ENCODE data around the gene MVK. TPM values are rescaled to one million over a fixed set of nuclear protein-coding genes. Genes with fewer than 3 reads are reported as not detected.

The MVK gene
- polyA plus RNA-seq, 4 donors: 15.1 to 36.4 (median 16.1) TPM

DNA sequence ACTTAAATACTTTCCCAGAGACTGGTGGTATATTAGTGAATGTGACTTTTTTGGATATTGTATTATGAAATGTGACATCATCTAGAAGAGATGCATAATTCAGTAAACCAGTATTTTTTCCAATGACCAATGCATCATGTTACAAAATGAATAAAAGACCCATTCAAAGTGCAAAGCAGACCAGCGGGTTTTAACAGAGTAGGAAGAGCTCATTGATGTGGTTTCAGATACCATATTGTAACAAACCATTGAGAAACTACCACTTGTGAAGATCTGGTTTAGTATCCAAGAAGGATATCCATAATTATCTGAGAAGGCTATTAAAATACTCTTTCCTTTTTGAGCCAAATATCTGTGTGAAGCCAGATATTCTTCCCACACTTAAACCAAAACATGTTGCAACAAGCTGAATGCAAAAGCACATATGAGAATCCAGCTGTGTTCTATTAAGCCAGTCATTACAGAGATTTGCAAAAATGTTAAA lies 47.7 kb downstream of the MVK start:
- 49 to 81% (median 57%) methylated on average over 1 of the region's 1 CpG for WGBS, 3 donors
- Histone ChIP-seq H3K27ac (ENCODE audit: low read depth in 1 of 3, low read length in 2 of 3) (no peak overlapping the region), H3K36me3 (ENCODE audit: control insufficient read depth in 3 of 3, insufficient read depth in 2 of 3, low read depth in 1 of 3, low read length in 3 of 3) (no peaks in the 10 kb centered on the region), H3K4me3 (ENCODE audit: low read depth in 1 of 3, low read length in 3 of 3) (no peak overlapping the region), H3K9me3 (ENCODE audit: control insufficient read depth in 2 of 2, insufficient read depth in 1 of 2, low read depth in 1 of 2, low read length in 1 of 2) (no peaks in the 10 kb centered on the region), H3K4me1 (ENCODE audit: control insufficient read depth in 3 of 3, insufficient read depth in 2 of 3, low read depth in 1 of 3, low read length in 2 of 3) (peaks cover 0 to 10% (median 0%) of the 10 kb centered on the region in 3 donors), H3K27me3 (ENCODE audit: control insufficient read depth in 3 of 3, insufficient read depth in 3 of 3, low read length in 3 of 3) (peaks cover 0 to 6% (median 0%) of the 10 kb centered on the region in 3 donors)
- no peak for DNase-seq
- no peak for FAIRE-seq

DNA sequence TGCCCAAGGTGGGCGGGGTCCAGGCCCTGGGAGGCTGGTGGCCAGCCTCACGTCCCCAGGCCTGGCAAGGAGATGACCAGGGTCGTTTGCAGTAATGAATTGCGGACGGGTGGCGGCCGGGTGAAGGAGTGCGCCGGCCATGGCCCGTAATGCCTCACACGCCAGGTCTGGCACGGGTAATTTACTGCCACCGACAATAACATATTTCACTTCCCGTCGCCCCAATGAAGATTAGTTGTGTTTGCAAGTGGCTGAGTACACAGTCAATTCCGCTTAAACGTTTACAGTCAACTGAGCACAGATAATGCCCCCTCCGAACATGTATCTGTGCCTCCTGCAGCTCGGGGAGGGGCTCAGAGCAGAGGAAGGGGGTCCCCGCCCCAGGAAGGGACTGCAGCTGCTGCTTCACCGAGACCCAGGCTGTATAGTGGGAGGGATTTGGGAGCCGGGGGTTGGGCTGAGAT lies 48.3 kb downstream of the MVK start:
- Histone ChIP-seq H3K27ac (ENCODE audit: low read depth in 1 of 3, low read length in 2 of 3) (peak overlapping the region in 1 of 3 donors; percentile 42), H3K4me1 (ENCODE audit: control insufficient read depth in 3 of 3, insufficient read depth in 2 of 3, low read depth in 1 of 3, low read length in 2 of 3) (peaks cover 0 to 10% (median 0%) of the 10 kb centered on the region in 3 donors), H3K4me3 (ENCODE audit: low read depth in 1 of 3, low read length in 3 of 3) (no peak overlapping the region), H3K36me3 (ENCODE audit: control insufficient read depth in 3 of 3, insufficient read depth in 2 of 3, low read depth in 1 of 3, low read length in 3 of 3) (no peaks in the 10 kb centered on the region), H3K27me3 (ENCODE audit: control insufficient read depth in 3 of 3, insufficient read depth in 3 of 3, low read length in 3 of 3) (peaks cover 0 to 6% (median 0%) of the 10 kb centered on the region in 3 donors), H3K9me3 (ENCODE audit: control insufficient read depth in 2 of 2, insufficient read depth in 1 of 2, low read depth in 1 of 2, low read length in 1 of 2) (no peaks in the 10 kb centered on the region)
- FAIRE-seq (no peak), DNase-seq (peak; percentile 21 to 47)
- WGBS, 3 donors: 7 to 20% (median 10%) methylated on average over 22 of the region's 22 CpGs

DNA sequence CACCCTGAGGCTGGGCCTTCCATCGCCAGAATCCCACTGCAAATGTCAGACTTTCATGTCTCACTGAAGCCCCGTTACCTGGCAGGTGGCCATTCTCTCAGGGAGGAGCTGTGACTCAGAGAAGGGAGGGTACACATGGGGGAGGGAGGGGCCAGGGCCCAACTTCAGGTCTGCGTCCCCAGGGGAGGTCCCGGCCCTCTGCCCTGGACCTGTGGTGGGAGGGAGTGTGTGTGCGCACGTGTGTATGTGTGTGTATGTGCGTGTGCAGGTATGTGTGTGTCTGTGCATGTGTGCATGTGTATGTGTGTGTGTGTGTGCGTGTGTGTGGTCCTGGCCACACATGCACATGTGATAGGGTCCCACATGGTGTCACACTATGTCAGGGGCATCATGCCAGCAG lies 50.9 kb downstream of the MVK start:
- no peaks in the 10 kb centered on the region for H3K9me3 ChIP-seq (ENCODE audit: control insufficient read depth in 2 of 2, insufficient read depth in 1 of 2, low read depth in 1 of 2, low read length in 1 of 2)
- WGBS, 3 donors: 63 to 80% (median 73%) methylated on average over 8 of the region's 8 CpGs
- no peaks in the 10 kb centered on the region for H3K36me3 ChIP-seq (ENCODE audit: control insufficient read depth in 3 of 3, insufficient read depth in 2 of 3, low read depth in 1 of 3, low read length in 3 of 3)
- DNase-seq (no peak), FAIRE-seq (no peak)
- H3K4me1 ChIP-seq (ENCODE audit: control insufficient read depth in 3 of 3, insufficient read depth in 2 of 3, low read depth in 1 of 3, low read length in 2 of 3): peaks cover 0 to 10% (median 0%) of the 10 kb centered on the region in 3 donors
- no peak overlapping the region for H3K27ac ChIP-seq (ENCODE audit: low read depth in 1 of 3, low read length in 2 of 3)
- H3K4me3 ChIP-seq (ENCODE audit: low read depth in 1 of 3, low read length in 3 of 3): no peak overlapping the region
- peaks cover 0 to 6% (median 2%) of the 10 kb centered on the region in 3 donors for H3K27me3 ChIP-seq (ENCODE audit: control insufficient read depth in 3 of 3, insufficient read depth in 3 of 3, low read length in 3 of 3)

DNA sequence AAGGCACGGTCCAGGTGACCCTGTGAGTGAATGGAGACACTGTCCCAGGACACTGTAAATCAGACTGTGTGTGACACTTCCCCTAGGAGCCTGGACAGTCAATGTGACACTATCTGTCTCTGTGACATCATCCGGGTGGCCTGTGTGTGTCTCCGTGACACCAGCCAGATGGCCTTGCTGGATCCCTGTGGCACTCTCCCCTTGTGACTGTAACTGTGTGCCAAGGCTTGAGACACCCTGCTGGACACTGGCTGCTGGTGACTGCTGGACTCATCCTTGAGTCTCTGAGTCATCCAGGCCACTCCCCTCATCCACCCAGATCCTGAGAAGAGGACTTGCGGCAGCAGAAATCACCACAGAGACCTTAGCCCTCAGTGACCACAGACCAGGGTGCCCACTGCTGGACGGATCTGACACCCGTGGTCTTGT lies 51.6 kb downstream of the MVK start:
- no peak for DNase-seq
- Histone ChIP-seq H3K4me1 (ENCODE audit: control insufficient read depth in 3 of 3, insufficient read depth in 2 of 3, low read depth in 1 of 3, low read length in 2 of 3) (peaks cover 0 to 10% (median 0%) of the 10 kb centered on the region in 3 donors), H3K9me3 (ENCODE audit: control insufficient read depth in 2 of 2, insufficient read depth in 1 of 2, low read depth in 1 of 2, low read length in 1 of 2) (no peaks in the 10 kb centered on the region), H3K27ac (ENCODE audit: low read depth in 1 of 3, low read length in 2 of 3) (no peak overlapping the region), H3K4me3 (ENCODE audit: low read depth in 1 of 3, low read length in 3 of 3) (no peak overlapping the region), H3K36me3 (ENCODE audit: control insufficient read depth in 3 of 3, insufficient read depth in 2 of 3, low read depth in 1 of 3, low read length in 3 of 3) (no peaks in the 10 kb centered on the region), H3K27me3 (ENCODE audit: control insufficient read depth in 3 of 3, insufficient read depth in 3 of 3, low read length in 3 of 3) (peaks cover 0 to 6% (median 2%) of the 10 kb centered on the region in 3 donors)
- FAIRE-seq: no peak
- WGBS, 3 donors: 67 to 78% (median 75%) methylated on average over 6 of the region's 6 CpGs

DNA sequence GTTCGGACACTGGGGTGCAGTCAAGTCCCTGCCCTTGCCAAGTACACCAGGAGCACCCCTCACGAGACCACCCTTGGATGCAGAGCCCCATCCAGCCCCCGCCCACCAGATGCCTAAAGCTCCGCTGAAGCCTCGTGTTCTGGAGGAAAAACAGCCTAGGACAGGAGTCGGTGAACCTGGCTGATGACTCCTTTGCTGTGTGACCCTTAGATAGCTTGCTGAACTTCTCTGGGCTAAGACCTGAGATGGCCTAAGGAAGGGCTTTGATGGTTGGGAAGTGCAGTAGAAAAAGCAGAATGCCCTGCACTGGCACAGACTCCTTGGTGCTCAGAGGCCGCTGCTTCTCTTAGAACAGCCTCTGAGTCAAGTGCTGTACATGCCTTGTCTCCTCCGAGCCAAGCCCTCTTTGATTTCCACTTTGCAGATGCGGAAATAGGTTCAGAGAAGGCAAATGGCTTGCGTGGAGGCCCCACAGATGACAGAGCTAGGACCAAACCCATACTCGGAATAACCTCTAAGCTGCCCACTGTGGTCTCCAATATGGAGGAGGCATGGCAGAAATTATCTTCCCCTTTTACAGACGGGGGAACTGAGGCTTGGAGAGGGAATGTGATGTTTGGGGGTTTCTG lies 52.3 kb downstream of the MVK start:
- peaks cover 0 to 6% (median 2%) of the 10 kb centered on the region in 3 donors for H3K27me3 ChIP-seq (ENCODE audit: control insufficient read depth in 3 of 3, insufficient read depth in 3 of 3, low read length in 3 of 3)
- H3K36me3 ChIP-seq (ENCODE audit: control insufficient read depth in 3 of 3, insufficient read depth in 2 of 3, low read depth in 1 of 3, low read length in 3 of 3): no peaks in the 10 kb centered on the region
- DNase-seq (no peak), FAIRE-seq (no peak)
- H3K27ac ChIP-seq (ENCODE audit: low read depth in 1 of 3, low read length in 2 of 3): no peak overlapping the region
- H3K4me1 ChIP-seq (ENCODE audit: control insufficient read depth in 3 of 3, insufficient read depth in 2 of 3, low read depth in 1 of 3, low read length in 2 of 3): peaks cover 0 to 10% (median 0%) of the 10 kb centered on the region in 3 donors
- WGBS, 3 donors: 78 to 81% (median 80%) methylated on average over 12 of the region's 12 CpGs
- no peak overlapping the region for H3K4me3 ChIP-seq (ENCODE audit: low read depth in 1 of 3, low read length in 3 of 3)
- no peaks in the 10 kb centered on the region for H3K9me3 ChIP-seq (ENCODE audit: control insufficient read depth in 2 of 2, insufficient read depth in 1 of 2, low read depth in 1 of 2, low read length in 1 of 2)

DNA sequence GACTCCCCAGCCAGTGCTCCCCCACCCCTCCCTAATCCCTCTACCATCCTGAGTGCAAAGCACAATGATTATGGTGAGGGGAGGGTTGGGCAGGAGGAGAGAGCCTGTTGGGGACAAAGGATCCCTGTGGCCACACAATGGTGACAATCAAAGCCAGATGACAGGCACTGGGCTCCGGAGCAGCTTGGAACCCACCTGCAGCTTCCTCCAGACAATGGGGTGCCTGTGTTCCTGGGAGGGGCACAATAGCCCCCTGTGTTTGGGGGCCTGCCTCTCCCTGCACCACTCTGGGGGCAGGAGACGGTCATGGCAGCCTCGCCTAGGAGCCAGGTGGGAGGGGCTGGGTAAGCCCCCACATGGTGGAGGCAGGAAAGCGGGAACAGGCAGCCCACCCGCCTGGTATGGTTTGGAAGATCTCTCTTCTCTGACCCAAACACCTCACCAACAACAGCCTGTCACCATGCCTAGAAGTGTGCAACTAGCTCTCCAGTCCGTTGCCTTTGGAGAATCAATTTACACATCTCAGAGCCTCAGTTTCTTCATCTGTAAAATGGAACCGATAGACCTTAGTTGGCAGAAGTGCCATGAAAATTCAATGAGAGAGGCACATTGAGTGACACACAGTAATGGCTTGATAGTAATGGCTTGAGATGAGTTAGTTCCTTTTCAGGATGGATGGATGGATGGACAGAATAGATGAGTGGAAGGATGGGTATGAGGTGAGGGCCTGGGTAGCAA lies 53.0 kb downstream of the MVK start:
- FAIRE-seq (no peak), DNase-seq (no peak)
- Histone ChIP-seq H3K4me3 (ENCODE audit: low read depth in 1 of 3, low read length in 3 of 3) (no peak overlapping the region), H3K9me3 (ENCODE audit: control insufficient read depth in 2 of 2, insufficient read depth in 1 of 2, low read depth in 1 of 2, low read length in 1 of 2) (no peaks in the 10 kb centered on the region), H3K27me3 (ENCODE audit: control insufficient read depth in 3 of 3, insufficient read depth in 3 of 3, low read length in 3 of 3) (peaks cover 0 to 6% (median 2%) of the 10 kb centered on the region in 3 donors), H3K36me3 (ENCODE audit: control insufficient read depth in 3 of 3, insufficient read depth in 2 of 3, low read depth in 1 of 3, low read length in 3 of 3) (no peaks in the 10 kb centered on the region), H3K4me1 (ENCODE audit: control insufficient read depth in 3 of 3, insufficient read depth in 2 of 3, low read depth in 1 of 3, low read length in 2 of 3) (peaks cover 0 to 10% (median 0%) of the 10 kb centered on the region in 3 donors), H3K27ac (ENCODE audit: low read depth in 1 of 3, low read length in 2 of 3) (no peak overlapping the region)
- WGBS, 3 donors: 74 to 90% (median 77%) methylated on average over 7 of the region's 7 CpGs

DNA sequence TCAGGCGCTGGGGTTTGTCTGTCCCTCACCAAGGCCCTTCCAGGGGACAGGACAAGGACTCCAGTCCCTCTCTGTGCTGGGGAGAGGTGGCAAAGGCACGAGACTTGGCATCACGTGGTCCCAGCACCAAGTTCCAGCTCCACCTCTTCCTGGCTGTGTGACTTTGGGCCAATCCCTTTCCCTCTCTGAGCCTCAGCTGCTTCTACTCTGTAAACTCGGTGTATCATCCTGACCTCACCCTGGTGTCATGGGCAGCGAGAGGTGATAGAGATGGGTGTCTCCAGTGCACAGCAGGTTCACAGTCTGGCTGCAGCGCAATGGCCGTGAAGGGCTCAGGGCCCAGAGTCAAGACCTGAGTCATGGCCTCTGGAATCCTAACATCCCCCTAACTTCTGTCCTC lies 54.0 kb downstream of the MVK start:
- H3K36me3 ChIP-seq (ENCODE audit: control insufficient read depth in 3 of 3, insufficient read depth in 2 of 3, low read depth in 1 of 3, low read length in 3 of 3): no peaks in the 10 kb centered on the region
- FAIRE-seq: no peak
- no peak for DNase-seq
- no peak overlapping the region for H3K4me3 ChIP-seq (ENCODE audit: low read depth in 1 of 3, low read length in 3 of 3)
- no peak overlapping the region for H3K27ac ChIP-seq (ENCODE audit: low read depth in 1 of 3, low read length in 2 of 3)
- no peaks in the 10 kb centered on the region for H3K4me1 ChIP-seq (ENCODE audit: control insufficient read depth in 3 of 3, insufficient read depth in 2 of 3, low read depth in 1 of 3, low read length in 2 of 3)
- 61 to 77% (median 64%) methylated on average over 7 of the region's 7 CpGs for WGBS, 3 donors
- no peaks in the 10 kb centered on the region for H3K9me3 ChIP-seq (ENCODE audit: control insufficient read depth in 2 of 2, insufficient read depth in 1 of 2, low read depth in 1 of 2, low read length in 1 of 2)
- H3K27me3 ChIP-seq (ENCODE audit: control insufficient read depth in 3 of 3, insufficient read depth in 3 of 3, low read length in 3 of 3): peaks cover 0 to 5% (median 0%) of the 10 kb centered on the region in 3 donors

DNA sequence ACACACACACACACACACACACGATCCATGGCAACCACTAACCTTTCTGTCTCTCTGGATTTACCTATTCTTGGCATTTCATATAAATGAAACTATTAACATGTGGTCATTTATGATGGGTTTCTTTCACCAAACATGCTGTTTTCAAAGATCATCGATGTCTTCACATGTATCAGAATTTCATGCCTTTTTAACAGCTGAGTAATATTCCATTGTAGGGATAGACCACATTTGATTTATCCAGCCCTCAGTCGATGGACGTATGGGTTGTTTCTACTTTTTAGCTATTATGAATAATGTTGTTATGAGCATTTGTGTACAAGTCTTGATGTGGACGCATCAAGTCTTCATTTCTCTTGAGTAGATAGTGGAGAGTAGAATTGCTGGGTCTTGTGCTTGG lies 56.5 kb downstream of the MVK start:
- Histone ChIP-seq H3K4me3 (ENCODE audit: low read depth in 1 of 3, low read length in 3 of 3) (no peak overlapping the region), H3K27ac (ENCODE audit: low read depth in 1 of 3, low read length in 2 of 3) (no peak overlapping the region), H3K36me3 (ENCODE audit: control insufficient read depth in 3 of 3, insufficient read depth in 2 of 3, low read depth in 1 of 3, low read length in 3 of 3) (no peaks in the 10 kb centered on the region), H3K4me1 (ENCODE audit: control insufficient read depth in 3 of 3, insufficient read depth in 2 of 3, low read depth in 1 of 3, low read length in 2 of 3) (no peaks in the 10 kb centered on the region), H3K9me3 (ENCODE audit: control insufficient read depth in 2 of 2, insufficient read depth in 1 of 2, low read depth in 1 of 2, low read length in 1 of 2) (no peaks in the 10 kb centered on the region), H3K27me3 (ENCODE audit: control insufficient read depth in 3 of 3, insufficient read depth in 3 of 3, low read length in 3 of 3) (peaks cover 0 to 5% (median 0%) of the 10 kb centered on the region in 3 donors)
- DNase-seq (no peak), FAIRE-seq (no peak)
- WGBS, 3 donors: 87 to 96% (median 89%) methylated on average over 5 of the region's 5 CpGs
